ENCODE measurements around the gene SLC9A6.
"Not testable (repeated sequence)": the region's sequence is repeated elsewhere in the genome, so short reads cannot be mapped to it uniquely, and the experiment has no call there.

Gene SLC9A6

DNA sequence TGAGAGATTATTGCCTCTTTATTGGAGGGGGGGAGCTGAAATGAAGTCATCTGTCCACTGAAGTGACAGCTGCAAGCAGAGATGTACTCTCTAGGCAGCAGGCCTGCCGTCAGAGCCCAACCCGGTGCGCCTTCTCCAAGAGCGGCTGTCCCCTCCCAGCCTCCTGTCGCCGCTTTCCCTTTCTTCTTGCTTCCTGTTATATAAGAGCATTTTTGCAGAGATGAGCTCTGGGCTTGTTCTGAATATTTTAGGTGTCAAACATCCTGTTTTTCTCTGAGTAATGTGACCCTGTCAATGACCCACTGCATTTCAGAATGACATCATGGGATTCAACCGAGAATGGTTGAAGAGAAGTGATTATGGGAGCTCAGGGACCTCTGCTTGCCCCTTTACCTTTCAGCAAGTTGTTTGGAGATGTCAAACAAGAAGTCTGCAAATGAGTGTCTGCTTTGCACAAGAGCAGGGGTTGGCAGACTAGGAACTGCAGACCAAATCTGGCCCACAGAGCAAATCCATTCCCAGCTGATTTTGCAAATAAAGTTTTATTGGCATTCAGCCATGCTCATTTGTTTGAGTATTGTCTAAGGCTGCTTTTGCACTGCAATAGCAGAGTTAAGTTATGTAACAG, 79.9 kb downstream of the SLC9A6 start:
- no peak for DNase-seq

DNA sequence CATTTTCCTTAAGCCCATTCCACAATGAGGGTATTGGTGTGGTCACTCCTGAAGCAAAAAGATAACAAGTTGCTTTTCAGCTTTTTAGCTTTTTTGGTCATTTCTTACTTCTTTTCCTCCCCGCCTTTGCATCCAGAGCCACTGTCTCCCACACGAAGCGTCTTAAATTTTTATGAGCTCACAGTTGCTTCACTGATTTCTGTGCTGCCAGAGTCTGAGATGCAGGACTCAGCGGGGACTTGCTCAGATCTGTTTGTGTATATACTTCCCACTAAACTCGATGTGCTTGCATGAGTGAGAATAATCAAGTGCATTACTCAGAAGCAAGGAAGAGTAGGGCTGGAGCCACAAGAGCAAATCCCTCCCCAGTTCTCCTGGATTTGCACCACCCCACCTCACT, 81.9 kb downstream of the SLC9A6 start:
- no peak for DNase-seq

DNA sequence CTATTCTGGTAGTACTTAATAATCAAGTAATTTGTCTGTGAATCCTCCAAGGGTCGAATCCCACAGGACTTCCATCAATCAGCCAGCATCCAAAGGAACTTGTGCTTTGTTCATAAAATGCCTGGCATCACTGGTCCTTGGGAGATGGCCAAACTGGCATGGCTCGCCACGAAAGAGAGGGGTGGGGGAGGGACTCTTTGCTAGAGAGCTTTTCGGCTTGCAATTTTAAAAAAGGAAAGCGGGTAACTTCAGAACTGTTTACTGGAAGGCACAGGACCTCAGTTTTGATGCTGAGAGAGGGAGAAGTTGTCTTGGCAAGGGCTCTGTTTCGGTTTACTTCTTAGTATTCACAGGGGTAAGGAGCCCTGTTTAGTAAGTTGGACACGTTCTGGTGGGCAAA, 82.7 kb downstream of the SLC9A6 start:
- DNase-seq = no peak

DNA sequence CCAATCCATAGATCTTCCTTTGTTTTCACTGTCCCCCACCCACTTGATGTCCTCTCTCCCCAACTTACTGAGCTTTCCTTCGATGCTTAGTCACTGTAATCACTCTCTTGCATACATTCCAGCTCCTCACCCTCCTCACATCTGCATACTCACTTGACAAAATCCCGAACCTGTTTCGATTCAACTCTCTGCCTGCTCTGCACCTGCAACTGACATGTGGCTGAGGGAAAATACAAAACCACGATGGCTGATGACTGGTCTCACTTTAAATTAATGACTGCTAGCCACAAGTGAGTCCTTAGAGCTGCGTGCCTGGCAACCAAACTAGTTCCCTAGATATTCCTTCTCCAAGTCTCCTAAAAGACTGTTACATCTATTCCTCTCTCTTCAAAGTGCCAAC, 91.7 kb downstream of the SLC9A6 start:
- DNase-seq = no peak

DNA sequence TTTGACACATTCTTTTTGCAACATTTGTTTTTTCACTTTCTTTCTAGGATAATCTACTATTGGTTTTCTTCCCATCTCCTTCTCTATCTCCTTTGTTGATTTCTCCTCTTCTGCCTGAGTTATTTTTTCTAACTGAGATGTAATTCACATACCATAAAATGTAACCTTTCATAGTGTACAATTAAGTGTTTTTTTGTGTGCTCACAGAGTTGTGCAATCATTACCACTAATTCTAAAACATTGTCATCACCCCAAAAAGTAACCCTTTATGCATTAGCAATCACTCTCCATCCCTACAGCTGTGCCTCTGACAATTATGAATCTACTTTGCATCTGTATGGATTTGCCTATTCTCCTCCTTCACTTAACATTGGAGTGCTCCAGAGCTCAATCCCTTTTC, 95.5 kb downstream of the SLC9A6 start:
- DNase-seq = no peak

DNA sequence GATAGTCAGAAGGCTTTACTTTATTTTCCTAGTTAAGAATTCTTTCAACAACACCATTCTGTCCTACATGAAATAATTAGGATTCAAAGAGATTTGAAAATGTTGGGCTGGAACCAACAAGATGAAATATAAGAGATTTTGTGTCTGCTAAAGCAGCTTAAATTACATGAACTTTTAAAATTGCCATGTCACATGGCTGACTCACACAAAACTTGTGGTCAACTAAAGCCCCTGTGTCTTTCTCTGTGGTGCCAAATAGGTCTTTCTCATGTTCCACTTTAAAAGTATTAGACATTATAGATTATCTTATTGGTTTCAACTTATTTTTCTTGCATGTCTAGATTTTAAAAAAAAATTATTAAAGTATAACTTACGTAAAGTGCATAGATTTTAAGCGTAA, 101.3 kb downstream of the SLC9A6 start:
- DNase-seq = no peak

DNA sequence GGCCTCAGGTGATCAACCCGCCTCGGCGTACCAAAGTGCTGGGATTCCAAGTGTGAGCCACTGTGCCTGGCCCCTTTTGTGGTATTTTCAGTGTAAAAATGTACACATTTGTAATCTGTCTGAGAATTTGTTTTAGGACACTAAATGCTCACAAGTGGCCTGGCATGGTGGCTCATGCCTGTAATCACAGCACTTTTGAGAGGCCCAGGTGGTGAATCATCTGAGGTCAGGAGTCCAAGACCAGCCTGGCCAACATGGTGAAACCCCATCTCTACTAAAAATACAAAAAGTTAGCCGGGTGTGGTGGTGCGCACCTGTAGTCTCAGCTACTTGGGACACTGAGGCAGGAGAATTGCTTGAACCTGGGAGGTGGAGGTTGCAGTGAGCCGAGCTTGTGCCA, 106.7 kb downstream of the SLC9A6 start:
- not testable (repeated sequence) for DNase-seq

DNA sequence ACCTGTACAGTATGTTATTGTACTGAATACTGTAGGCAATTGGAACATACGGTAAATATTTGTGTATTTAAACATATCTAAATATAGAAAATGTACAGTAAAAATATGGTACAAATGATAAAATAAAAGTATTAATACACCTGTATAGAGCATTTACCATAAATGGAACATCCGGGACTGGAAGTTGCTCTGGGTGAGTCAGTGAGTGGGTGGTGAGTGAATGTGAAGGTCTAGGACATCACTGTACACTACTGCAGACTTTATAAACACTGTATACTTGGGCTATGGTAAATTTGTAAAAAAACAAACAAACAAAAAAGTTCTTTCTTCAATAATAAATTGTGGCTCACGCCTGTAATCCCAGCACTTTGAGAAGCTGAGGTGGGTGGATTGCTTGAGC, 109.7 kb downstream of the SLC9A6 start:
- no peak for DNase-seq
